OCI-LY7 (cell line): Measurements from ENCODE around the gene COX19. TPM values are rescaled to one million over a fixed set of nuclear protein-coding genes. Genes with fewer than 3 reads are reported as not detected.

ENCODE experiments used
- BruUV-seq: library from RNA; stranded (reverse); fragments of 400-500 nt; replicated peaks from 2 replicates; lab custom pipeline; 2021; lab: Mats Ljungman, UMichigan
- CTCF ChIA-PET: fragments of 300-600 bp; sonication (Branson Sonifier 250); formaldehyde crosslinking; loops from one replicate; lab custom pipeline; 2022; ENCODE audit warnings: antibody characterized with exemption; ENCODE audit not compliant: unreplicated experiment; lab: Charles Lee
- POLR2A ChIA-PET: fragments of 300-600 bp; sonication (Branson Sonifier 250); formaldehyde crosslinking; loops from one replicate; lab custom pipeline; 2022; ENCODE audit warnings: antibody characterized with exemption; lab: Charles Lee
- DNase-seq: peaks from one replicate; pipeline ENCODE4 v3.0.0-alpha.2; 2015; ENCODE audit warnings: low spot score
- H2AFZ ChIP-seq: fragments of 200-600 bp; sonication (generic), shearing (Covaris generic); 2 replicates; pipeline ENCODE4 v1.6.1; 2014; ENCODE audit warnings: mild to moderate bottlenecking, antibody characterized with exemption, low read length, moderate library complexity
- H3K27ac ChIP-seq: fragments of 200-600 bp; sonication (generic); 2 replicates; pipeline ENCODE4 v1.5.1; 2014; ENCODE audit warnings: mixed run types, low read depth, mild to moderate bottlenecking, moderate library complexity, low read length, inconsistent platforms; ENCODE audit not compliant: poor library complexity, severe bottlenecking
- H3K36me3 ChIP-seq: fragments of 200-600 bp; sonication (generic); 2 replicates; pipeline ENCODE4 v1.6.1; 2014; ENCODE audit warnings: mild to moderate bottlenecking, antibody characterized with exemption, low read length, moderate library complexity, mixed read lengths; ENCODE audit not compliant: insufficient read depth
- H3K4me1 ChIP-seq: fragments of 200-600 bp; sonication (generic); 2 replicates; pipeline ENCODE4 v1.5.1; 2014; ENCODE audit warnings: mild to moderate bottlenecking, low read length; ENCODE audit not compliant: insufficient read depth, poor library complexity, severe bottlenecking
- H3K4me2 ChIP-seq: fragments of 200-600 bp; sonication (generic); 2 replicates; pipeline ENCODE4 v1.6.1; 2014; ENCODE audit warnings: mild to moderate bottlenecking, low read length
- H3K4me3 ChIP-seq: fragments of 200-600 bp; sonication (generic); 2 replicates; pipeline ENCODE4 v1.5.1; 2014; ENCODE audit warnings: mild to moderate bottlenecking, low read depth, low read length; ENCODE audit not compliant: poor library complexity, severe bottlenecking
- H3K79me2 ChIP-seq: fragments of 200-600 bp; sonication (generic); 2 replicates; pipeline ENCODE4 v1.6.1; 2016; ENCODE audit warnings: low read depth, mild to moderate bottlenecking, low read length, moderate library complexity, mixed read lengths; ENCODE audit not compliant: insufficient read depth
- H3K9me2 ChIP-seq: fragments of 200-600 bp; sonication (generic); 2 replicates; pipeline ENCODE4 v1.6.1; 2016; ENCODE audit warnings: mild to moderate bottlenecking, low read length, mixed read lengths; ENCODE audit not compliant: insufficient read depth
- H3K9me3 ChIP-seq: fragments of 200-600 bp; sonication (generic); 2 replicates; pipeline ENCODE4 v1.6.1; 2014; ENCODE audit warnings: mild to moderate bottlenecking, mixed run types, low read length, mixed read lengths
- H4K20me1 ChIP-seq: fragments of 200-600 bp; sonication (generic); 2 replicates; pipeline ENCODE4 v1.6.1; 2014; ENCODE audit warnings: mild to moderate bottlenecking, antibody characterized with exemption, low read length, moderate library complexity, mixed read lengths; ENCODE audit not compliant: insufficient read depth
- EZH2phosphoT487 ChIP-seq: fragments of 200-600 bp; sonication (generic); IDR thresholded peaks from 2 replicates; pipeline ENCODE4 v1.6.1; 2018; ENCODE audit warnings: low read depth, borderline replicate concordance, mild to moderate bottlenecking, mixed run types, antibody characterized with exemption, low read length, moderate library complexity, mixed read lengths
- intact Hi-C: fragments of 100-400 bp; cut with micrococcal nuclease; formaldehyde crosslinking; loops from one replicate; pipeline ENCODE4 v1.10.0; 2022; ENCODE audit not compliant: unreplicated experiment
- total RNA-seq, 2 experiments: library from RNA; depleted of rRNA in 1 of 2; stranded (reverse); fragments of >200 nt in 1 of 2; shearing (Covaris generic) in 1 of 2; gene quantifications; 2 replicates each; pipeline ENCODE4 v1.2.3, GENCODE V29; 2014 to 2022
- TF ChIP-seq, protein P1 (sequence below): fragments of 200-600 bp; sonication (generic); conservative IDR thresholded peaks from 2 replicates; pipeline ENCODE4 v1.5.1; 2014; ENCODE audit warnings: mild to moderate bottlenecking, antibody characterized with exemption, low read length, moderate library complexity, mixed read lengths

The COX19 gene
- total RNA-seq, 2 experiments from 2014 or later: 23.2 to 43.1 TPM

DNA sequence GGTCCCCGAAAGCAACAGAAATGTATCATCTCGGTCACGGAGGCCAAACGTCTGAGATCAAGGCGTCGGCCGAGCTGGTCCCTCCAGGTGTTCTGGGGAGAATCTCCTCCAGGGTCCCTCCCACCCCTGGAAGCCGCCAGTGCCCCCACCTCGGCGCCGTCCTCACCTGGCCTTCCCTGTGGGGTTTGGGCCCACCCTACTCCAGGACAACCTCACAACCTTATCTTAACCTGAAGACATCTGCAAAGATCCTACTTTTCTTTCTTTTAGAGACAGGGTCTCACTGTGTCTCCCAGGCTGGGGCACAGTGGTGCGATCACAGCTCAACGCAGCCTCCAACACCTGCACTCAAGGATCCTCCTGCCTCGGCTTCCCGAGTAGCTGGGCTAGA, 54.3 kb downstream of the COX19 start:
- BruUV-seq: no TSS peak
- Histone ChIP-seq H4K20me1 (no peaks in the 10 kb centered on the region), H3K27ac (no peak overlapping the region), H3K4me3 (no peak overlapping the region), H3K9me3 (no peaks in the 10 kb centered on the region), H3K4me2 (no peak overlapping the region), H3K79me2 (no peaks in the 10 kb centered on the region), H3K4me1 (peaks cover 33% of the 10 kb centered on the region), H2AFZ (no peak overlapping the region), H3K36me3 (no peaks in the 10 kb centered on the region), H3K9me2 (no peaks in the 10 kb centered on the region)
- POLR2A ChIA-PET: no interaction called here
- DNase-seq: no peak
- intact Hi-C loops: loop anchor here (5.0 kb wide), 1 partner anchor 256 kb away; no protein-coding TSS in a partner anchor
- CTCF ChIA-PET: no interaction called here
- TF ChIP-seq, protein P1, sequence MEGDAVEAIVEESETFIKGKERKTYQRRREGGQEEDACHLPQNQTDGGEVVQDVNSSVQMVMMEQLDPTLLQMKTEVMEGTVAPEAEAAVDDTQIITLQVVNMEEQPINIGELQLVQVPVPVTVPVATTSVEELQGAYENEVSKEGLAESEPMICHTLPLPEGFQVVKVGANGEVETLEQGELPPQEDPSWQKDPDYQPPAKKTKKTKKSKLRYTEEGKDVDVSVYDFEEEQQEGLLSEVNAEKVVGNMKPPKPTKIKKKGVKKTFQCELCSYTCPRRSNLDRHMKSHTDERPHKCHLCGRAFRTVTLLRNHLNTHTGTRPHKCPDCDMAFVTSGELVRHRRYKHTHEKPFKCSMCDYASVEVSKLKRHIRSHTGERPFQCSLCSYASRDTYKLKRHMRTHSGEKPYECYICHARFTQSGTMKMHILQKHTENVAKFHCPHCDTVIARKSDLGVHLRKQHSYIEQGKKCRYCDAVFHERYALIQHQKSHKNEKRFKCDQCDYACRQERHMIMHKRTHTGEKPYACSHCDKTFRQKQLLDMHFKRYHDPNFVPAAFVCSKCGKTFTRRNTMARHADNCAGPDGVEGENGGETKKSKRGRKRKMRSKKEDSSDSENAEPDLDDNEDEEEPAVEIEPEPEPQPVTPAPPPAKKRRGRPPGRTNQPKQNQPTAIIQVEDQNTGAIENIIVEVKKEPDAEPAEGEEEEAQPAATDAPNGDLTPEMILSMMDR: no peak
- no peak for TF ChIP-seq EZH2phosphoT487

- Histone ChIP-seq H3K36me3 (no peaks in the 10 kb centered on the region), H2AFZ (no peak overlapping the region), H4K20me1 (no peaks in the 10 kb centered on the region), H3K9me3 (no peaks in the 10 kb centered on the region), H3K79me2 (no peaks in the 10 kb centered on the region), H3K4me2 (no peak overlapping the region), H3K27ac (no peak overlapping the region), H3K4me1 (peaks cover 33% of the 10 kb centered on the region), H3K4me3 (no peak overlapping the region), H3K9me2 (no peaks in the 10 kb centered on the region)
- BruUV-seq: no TSS peak
- POLR2A ChIA-PET: no interaction called here
- CTCF ChIA-PET: no interaction called here
- DNase-seq: no peak
- TF ChIP-seq, protein P1: no peak
- no peak for TF ChIP-seq EZH2phosphoT487
- intact Hi-C loops: loop anchor here (5.0 kb wide), 1 partner anchor 257 kb away; no protein-coding TSS in a partner anchor
These were observed 54.8 kb downstream of the COX19 start for GRCh38 chr7:920351-921070.

GRCh38 chr7:919924-920341, 55.4 kb downstream of the COX19 start:
- POLR2A ChIA-PET: no interaction called here
- H3K4me2 ChIP-seq: no peak overlapping the region
- no peak overlapping the region for H3K27ac ChIP-seq
- BruUV-seq: no TSS peak
- TF ChIP-seq, protein P1: no peak
- no peak for TF ChIP-seq EZH2phosphoT487
- no peaks in the 10 kb centered on the region for H3K36me3 ChIP-seq
- H2AFZ ChIP-seq: no peak overlapping the region
- intact Hi-C loops: loop anchor here (5.0 kb wide), 1 partner anchor 257 kb away; no protein-coding TSS in a partner anchor
- no peaks in the 10 kb centered on the region for H3K79me2 ChIP-seq
- no peak overlapping the region for H3K4me3 ChIP-seq
- no peaks in the 10 kb centered on the region for H3K9me3 ChIP-seq
- DNase-seq: no peak
- no peaks in the 10 kb centered on the region for H3K9me2 ChIP-seq
- H4K20me1 ChIP-seq: no peaks in the 10 kb centered on the region
- CTCF ChIA-PET: no interaction called here
- peaks cover 32% of the 10 kb centered on the region for H3K4me1 ChIP-seq
